Posterior vena cava (tissue), 2 donors: ENCODE results near the gene PPP3CA. TPM values are rescaled to one million over a fixed set of nuclear protein-coding genes. Genes with fewer than 3 reads are reported as not detected.

ENCODE experiments used
- DNase-seq: peaks from one replicate; pipeline ENCODE4 v3.0.0-alpha.2; 2020; ENCODE audit warnings: low spot score
- intact Hi-C, 2 donors: fragments of 100-400 bp; cut with DNase I; formaldehyde crosslinking; loops; one replicate each; pipeline versions ENCODE4 v1.14.1 to v1.14.2; 2022 to 2023
- total RNA-seq, 2 donors: library from RNA; stranded (reverse); fragmentation: NEBNext Ultra II Directional; extraction: Animal tissue kit (Norgen Biotek cat#: 25700); gene quantifications; one replicate each; pipeline ENCODE4 v1.2.1, GENCODE V29; 2021
- donor health status: DM: yes; HTN: yes; CAD: no.
- donor health status: DM: yes; HTN: yes; CAD: no.

PPP3CA gene
- total RNA-seq, 2 donors from 2014 or later = 45.2 to 58.2 TPM

- no peak for DNase-seq
- intact Hi-C loops = no loop called here
These were observed 116.4 kb downstream of the PPP3CA start for GRCh38 chr4:101230801-101231426.

DNA sequence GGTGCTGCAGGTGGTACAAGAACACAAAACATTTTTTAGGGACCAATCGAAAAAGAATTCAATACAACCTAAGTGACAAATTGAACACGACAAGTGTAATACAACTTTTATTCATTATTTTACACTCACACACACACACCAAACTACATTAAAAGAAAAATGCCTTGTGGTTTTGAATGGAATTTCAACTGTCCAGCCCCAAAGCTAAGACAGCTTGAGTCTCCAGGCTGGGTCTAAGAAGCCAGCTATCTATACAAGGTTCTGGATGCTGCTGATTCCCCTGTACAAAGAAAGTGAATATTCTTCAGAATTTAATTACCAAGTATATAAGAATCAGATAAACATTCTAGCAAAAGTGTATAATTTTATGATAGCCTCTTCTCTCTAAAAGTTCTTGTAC, 118.2 kb downstream of the PPP3CA start:
- no peak for DNase-seq
- intact Hi-C loops = no loop called here

DNA sequence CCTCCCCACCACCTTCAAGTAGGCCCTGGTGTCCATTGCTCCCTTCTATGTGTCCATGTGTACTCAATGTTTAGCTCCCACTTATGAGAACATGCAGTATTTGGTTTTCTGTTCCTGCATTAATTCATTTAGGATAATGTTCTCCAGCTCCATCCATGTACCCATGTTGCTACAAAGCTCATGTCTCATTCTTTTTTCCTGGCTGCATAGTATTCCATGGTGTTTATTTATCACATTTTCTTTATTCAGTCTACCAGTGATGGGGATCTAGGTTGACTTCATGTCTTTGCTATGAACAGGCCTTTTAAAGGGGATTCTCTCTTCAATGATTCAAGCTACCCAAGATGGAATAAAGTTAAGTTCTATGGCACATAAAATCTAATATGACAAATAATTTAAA, 119.6 kb downstream of the PPP3CA start:
- intact Hi-C loops = no loop called here

GRCh38 chr4:101224358-101225218, 122.7 kb downstream of the PPP3CA start:
- intact Hi-C loops = no loop called here
- no peak for DNase-seq

More for the DNA sequence above, 119.6 kb downstream of the PPP3CA start:
- DNase-seq = no peak

- intact Hi-C loops = no loop called here
- DNase-seq = no peak
These were observed 125.0 kb downstream of the PPP3CA start for GRCh38 chr4:101222156-101222845.

GRCh38 chr4:101221294-101221693, 126.0 kb downstream of the PPP3CA start:
- DNase-seq = no peak
- intact Hi-C loops = no loop called here

GRCh38 chr4:101218894-101219293, 128.4 kb downstream of the PPP3CA start:
- DNase-seq = no peak
- intact Hi-C loops = no loop called here

- intact Hi-C loops = no loop called here
These were observed 129.0 kb downstream of the PPP3CA start for GRCh38 chr4:101218346-101218745.

DNA sequence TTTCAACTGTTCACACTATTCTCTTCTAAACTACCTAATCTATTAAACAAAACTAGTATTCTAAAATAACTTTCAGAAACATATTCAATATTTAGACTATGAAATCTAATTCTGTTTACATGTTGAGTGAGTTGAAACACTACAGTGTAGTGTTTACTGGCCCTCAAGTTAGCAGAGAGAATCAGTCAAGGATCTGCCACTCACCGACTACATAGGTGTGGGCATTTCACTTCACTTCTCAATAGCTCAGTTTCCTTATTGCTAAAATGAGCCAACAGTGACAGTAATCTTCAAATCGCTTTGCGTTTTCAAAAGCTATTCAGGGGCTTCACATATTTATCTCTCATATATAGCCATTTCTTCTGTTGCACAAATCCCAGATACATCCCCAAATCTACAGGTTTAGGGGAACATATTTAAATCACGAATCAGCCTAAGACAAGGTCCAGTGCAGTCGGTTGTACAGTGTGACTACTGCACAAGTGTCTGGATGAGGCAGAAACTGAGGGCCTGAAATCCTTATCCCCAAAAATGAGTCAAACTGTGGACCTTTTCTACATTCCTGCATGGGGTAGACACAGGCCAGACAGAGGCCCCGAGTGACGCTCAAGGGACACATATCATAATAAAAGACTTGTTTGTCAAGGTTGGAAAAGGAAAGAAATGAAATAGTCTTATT, 129.8 kb downstream of the PPP3CA start:
- no peak for DNase-seq
- intact Hi-C loops = no loop called here

More at GRCh38 chr4:101218346-101218745, 129.0 kb downstream of the PPP3CA start:
- no peak for DNase-seq

GRCh38 chr4:101211146-101211553, 136.2 kb downstream of the PPP3CA start:
- intact Hi-C loops = no loop called here
- DNase-seq = no peak

GRCh38 chr4:101210331-101210730, 137.0 kb downstream of the PPP3CA start:
- no peak for DNase-seq
- intact Hi-C loops = no loop called here

DNA sequence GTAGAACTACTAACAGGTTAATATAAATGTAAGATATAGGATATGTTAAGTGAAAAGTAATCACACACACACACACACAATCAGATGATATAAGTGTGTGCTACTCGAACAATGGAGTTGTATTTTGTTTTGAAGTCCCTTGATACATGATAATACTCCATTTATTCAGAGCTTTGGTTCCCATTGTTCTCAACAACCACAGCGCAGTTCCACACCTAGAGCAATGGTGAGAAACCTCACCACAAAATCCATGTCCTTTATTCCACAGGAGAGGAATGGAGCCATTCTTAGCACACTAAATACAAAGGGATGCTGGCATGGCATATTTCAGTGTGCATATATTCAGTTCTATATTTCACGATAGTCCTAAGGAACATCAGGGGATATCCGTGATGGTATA, 139.2 kb downstream of the PPP3CA start:
- intact Hi-C loops = no loop called here
- DNase-seq = no peak

DNA sequence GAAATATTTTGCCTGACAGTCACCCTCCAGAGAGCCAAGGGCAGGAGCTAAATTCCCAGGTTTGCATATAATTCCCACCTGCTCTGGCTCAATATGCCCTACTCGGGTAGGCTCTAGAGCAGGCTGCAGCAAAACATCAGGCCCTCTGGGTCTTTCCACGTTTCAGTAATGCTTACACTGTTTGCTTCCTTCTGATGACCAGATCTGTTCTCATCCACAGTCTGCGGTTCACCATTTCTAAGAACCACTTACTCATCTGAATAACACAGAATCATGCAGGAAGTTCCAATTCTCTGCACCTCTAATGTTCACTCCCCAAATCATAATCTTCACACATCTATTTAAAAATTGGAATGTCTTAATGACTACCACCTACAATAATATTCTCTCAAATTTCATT, 141.4 kb downstream of the PPP3CA start:
- no peak for DNase-seq
- intact Hi-C loops = no loop called here

GRCh38 chr4:101201421-101201820, 145.9 kb downstream of the PPP3CA start:
- no peak for DNase-seq
- intact Hi-C loops = no loop called here

DNA sequence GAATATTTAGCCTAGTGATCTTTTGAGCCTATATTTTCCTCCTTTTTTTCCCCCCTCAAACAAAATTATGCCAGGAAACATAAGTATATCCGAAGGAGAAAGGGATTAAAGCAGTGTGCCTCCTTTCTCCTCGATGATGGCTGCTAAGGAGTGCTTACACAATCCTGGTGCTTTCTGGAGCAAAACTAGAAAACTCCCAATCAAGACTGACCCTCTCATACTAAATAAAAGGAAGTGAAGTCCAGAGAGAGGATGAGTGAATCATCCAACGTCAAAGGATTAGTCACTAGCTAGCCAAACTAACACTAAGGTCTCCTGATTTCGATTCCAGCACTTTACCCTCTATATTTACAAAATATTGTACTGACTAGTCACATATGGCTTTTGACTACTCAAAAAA, 146.8 kb downstream of the PPP3CA start:
- intact Hi-C loops = no loop called here
- no peak for DNase-seq

- no peak for DNase-seq
- intact Hi-C loops = no loop called here
These were observed 147.6 kb downstream of the PPP3CA start for GRCh38 chr4:101199507-101200285.

DNA sequence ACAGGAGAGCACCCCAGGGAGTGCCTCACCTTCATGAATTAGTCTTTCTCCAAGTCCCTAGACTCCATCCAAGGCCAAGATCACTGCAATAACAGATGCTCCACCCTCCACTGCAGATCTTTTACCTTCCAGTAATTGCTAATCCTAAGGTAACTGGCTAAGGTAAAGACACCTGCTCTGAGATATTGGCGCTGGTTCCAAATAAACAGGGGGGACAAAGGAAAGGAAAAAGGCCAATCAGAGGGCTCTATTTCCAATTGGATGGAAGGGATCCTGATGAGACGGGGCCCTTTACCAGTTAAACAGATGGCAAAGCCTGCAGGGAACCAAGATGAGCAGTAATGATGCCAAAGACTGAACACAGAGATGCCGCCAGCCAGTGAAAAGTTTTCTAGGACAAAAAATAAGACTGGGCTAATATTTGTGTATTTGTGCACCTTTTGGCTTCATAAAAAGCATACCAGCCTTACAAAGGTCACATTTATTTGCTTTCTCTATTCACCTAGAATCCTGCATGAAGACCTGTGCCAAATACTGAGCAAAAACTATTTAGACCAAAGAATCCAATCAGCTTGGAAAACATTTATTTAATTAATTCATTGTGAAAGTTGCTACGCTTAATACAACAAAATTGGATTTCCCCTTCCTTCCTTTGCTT, 148.5 kb downstream of the PPP3CA start:
- no peak for DNase-seq
- intact Hi-C loops = no loop called here

GRCh38 chr4:101197350-101197749, 150.0 kb downstream of the PPP3CA start:
- intact Hi-C loops = no loop called here
- DNase-seq = no peak
